ENCODE results near the gene ATP6V1E1. TPM values are rescaled to one million over a fixed set of nuclear protein-coding genes. Genes with fewer than 3 reads are reported as not detected.

Gene ATP6V1E1
- polyA plus RNA-seq, 3 donors, result 114 to 147 (median 144) TPM

DNA sequence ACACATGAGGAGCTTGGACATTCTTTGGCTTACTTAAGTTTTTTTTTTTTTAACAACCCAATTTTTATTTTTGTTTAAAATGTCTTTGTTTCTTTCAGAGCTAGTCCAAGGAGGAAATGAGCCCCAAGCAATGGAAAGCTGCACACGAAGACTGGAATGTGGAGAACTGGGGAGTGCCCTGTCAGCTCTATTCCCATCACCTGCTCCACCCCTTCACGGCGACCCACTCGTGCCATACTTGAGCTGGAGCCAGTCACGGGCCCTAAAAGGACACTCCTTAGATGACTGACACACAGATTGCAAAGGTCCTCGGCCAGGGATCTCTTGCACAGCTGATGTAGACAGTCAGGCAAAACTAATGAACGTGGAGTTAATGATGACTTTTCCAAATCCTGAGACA, 75.8 kb downstream of the ATP6V1E1 start:
- Histone ChIP-seq H3K9me3 (replicated peaks in 1 of 2; ENCODE audit: control insufficient read depth in 1 of 2, insufficient read depth in 1 of 2, low read length in 2 of 2) (no peaks in the 10 kb centered on the region), H3K9ac (ENCODE audit: insufficient read depth, low read length, poor library complexity, severe bottlenecking) (no peak overlapping the region), H3K4me2 (replicated peaks; ENCODE audit: extremely low read depth, low read length, poor library complexity, severe bottlenecking) (no peak overlapping the region), H3K79me2 (ENCODE audit: insufficient read depth, low read length) (no peaks in the 10 kb centered on the region), H3K4me3 (replicated peaks in 1 of 3; ENCODE audit: low read depth in 2 of 3, low read length in 3 of 3) (no peak overlapping the region), H4K20me1 (ENCODE audit: insufficient read depth, low read length) (no peaks in the 10 kb centered on the region), H3K27ac (ENCODE audit: low read depth in 1 of 2, low read length in 2 of 2) (no peak overlapping the region), H3K36me3 (replicated peaks in 1 of 2; ENCODE audit: control insufficient read depth in 1 of 2, insufficient read depth in 2 of 2, low read length in 2 of 2) (no peaks in the 10 kb centered on the region), H3K4me1 (ENCODE audit: control insufficient read depth in 1 of 2, insufficient read depth in 2 of 2, low read length in 2 of 2) (no peaks in the 10 kb centered on the region), H3K27me3 (ENCODE audit: control insufficient read depth in 2 of 2, insufficient read depth in 2 of 2, low read length in 2 of 2) (no peaks in the 10 kb centered on the region), H2AFZ (ENCODE audit: insufficient read depth, low read depth, low read length, poor library complexity, severe bottlenecking) (no peak overlapping the region)
- Mint-ChIP-seq H3K4me3 (no peak overlapping the region), H3K27me3 (ENCODE audit: low read depth in 3 of 3) (peaks cover 0 to 3% (median 0%) of the 10 kb centered on the region in 3 donors), H3K36me3 (peaks cover 0 to 10% of the 10 kb centered on the region in 2 donors), H3K27ac (no peak overlapping the region), H3K9me3 (peaks cover 0 to 2% (median 0%) of the 10 kb centered on the region in 7 donors), H3K4me1 (no peaks in the 10 kb centered on the region)
- TF ChIP-seq CTCF (IDR thresholded peaks at IDR 0.05), result no peak
- DNase-seq, result no peak
- intact Hi-C loops (cut with micrococcal nuclease), result no loop called here
- WGBS (ENCODE audit: insufficient coverage), result 86% methylated on average over 6 of the region's 7 CpGs

- intact Hi-C loops (cut with micrococcal nuclease), result no loop called here
- Histone ChIP-seq H4K20me1 (ENCODE audit: insufficient read depth, low read length) (no peaks in the 10 kb centered on the region), H3K9me3 (replicated peaks in 1 of 2; ENCODE audit: control insufficient read depth in 1 of 2, insufficient read depth in 1 of 2, low read length in 2 of 2) (no peaks in the 10 kb centered on the region), H3K79me2 (ENCODE audit: insufficient read depth, low read length) (no peaks in the 10 kb centered on the region), H3K9ac (ENCODE audit: insufficient read depth, low read length, poor library complexity, severe bottlenecking) (no peak overlapping the region), H3K27ac (ENCODE audit: low read depth in 1 of 2, low read length in 2 of 2) (no peak overlapping the region), H3K4me3 (replicated peaks in 1 of 3; ENCODE audit: low read depth in 2 of 3, low read length in 3 of 3) (no peak overlapping the region), H2AFZ (ENCODE audit: insufficient read depth, low read depth, low read length, poor library complexity, severe bottlenecking) (no peak overlapping the region), H3K4me1 (ENCODE audit: control insufficient read depth in 1 of 2, insufficient read depth in 2 of 2, low read length in 2 of 2) (no peaks in the 10 kb centered on the region), H3K36me3 (replicated peaks in 1 of 2; ENCODE audit: control insufficient read depth in 1 of 2, insufficient read depth in 2 of 2, low read length in 2 of 2) (no peaks in the 10 kb centered on the region), H3K27me3 (ENCODE audit: control insufficient read depth in 2 of 2, insufficient read depth in 2 of 2, low read length in 2 of 2) (no peaks in the 10 kb centered on the region), H3K4me2 (replicated peaks; ENCODE audit: extremely low read depth, low read length, poor library complexity, severe bottlenecking) (no peak overlapping the region)
- no peak for TF ChIP-seq CTCF (IDR thresholded peaks at IDR 0.05)
- Mint-ChIP-seq H3K4me3 (no peak overlapping the region), H3K27me3 (ENCODE audit: low read depth in 3 of 3) (peaks cover 0 to 5% (median 0%) of the 10 kb centered on the region in 3 donors), H3K27ac (no peak overlapping the region), H3K4me1 (no peaks in the 10 kb centered on the region), H3K36me3 (peaks cover 0 to 10% of the 10 kb centered on the region in 2 donors), H3K9me3 (peaks cover 0 to 2% (median 0%) of the 10 kb centered on the region in 7 donors)
- DNase-seq, result no peak
- no CpG with 5 or more reads among the region's 5 CpGs for WGBS (ENCODE audit: insufficient coverage)
Measured at GRCh38 chr22:17549655-17550054, 78.9 kb downstream of the ATP6V1E1 start.

All from CD14-positive monocyte (primary cell).